Nephron (organoid): ENCODE measurements around the gene ARFGAP2.
A peak's percentile ranks its signal among the peaks of the same experiment; 100 is the strongest.

ENCODE experiments used
- H3K27ac Mint-ChIP-seq, 3 experiments: 2 replicates each; pipeline ENCODE4 v1.8.0; 2020; ENCODE audit warnings: mixed read lengths in 3 of 3, mild to moderate bottlenecking in 2 of 3, moderate library complexity in 1 of 3
- H3K27me3 Mint-ChIP-seq: 2 replicates; pipeline ENCODE4 v1.8.0; 2021; ENCODE audit warnings: low read depth, mild to moderate bottlenecking, moderate library complexity, mixed read lengths
- H3K36me3 Mint-ChIP-seq: 2 replicates; pipeline ENCODE4 v1.8.0; 2020; ENCODE audit warnings: low read depth, mixed read lengths
- H3K4me1 Mint-ChIP-seq: 2 replicates; pipeline ENCODE4 v1.8.0; 2020; ENCODE audit warnings: mixed read lengths
- H3K4me3 Mint-ChIP-seq, 3 experiments: 2 replicates each; pipeline ENCODE4 v1.8.0; 2020; ENCODE audit warnings: mild to moderate bottlenecking in 3 of 3, mixed read lengths in 3 of 3, moderate library complexity in 2 of 3
- H3K9me3 Mint-ChIP-seq: 2 replicates; pipeline ENCODE4 v1.8.0; 2020; ENCODE audit warnings: mixed read lengths
- TF ChIP-seq, protein P1 (sequence below), 3 experiments: fragments of 200-600 bp; sonication (generic); IDR thresholded peaks; one replicate each; pipeline ENCODE4 v1.5.0; 2021; ENCODE audit warnings: antibody characterized with exemption in 3 of 3; ENCODE audit not compliant: unreplicated experiment in 3 of 3

ARFGAP2 gene

DNA sequence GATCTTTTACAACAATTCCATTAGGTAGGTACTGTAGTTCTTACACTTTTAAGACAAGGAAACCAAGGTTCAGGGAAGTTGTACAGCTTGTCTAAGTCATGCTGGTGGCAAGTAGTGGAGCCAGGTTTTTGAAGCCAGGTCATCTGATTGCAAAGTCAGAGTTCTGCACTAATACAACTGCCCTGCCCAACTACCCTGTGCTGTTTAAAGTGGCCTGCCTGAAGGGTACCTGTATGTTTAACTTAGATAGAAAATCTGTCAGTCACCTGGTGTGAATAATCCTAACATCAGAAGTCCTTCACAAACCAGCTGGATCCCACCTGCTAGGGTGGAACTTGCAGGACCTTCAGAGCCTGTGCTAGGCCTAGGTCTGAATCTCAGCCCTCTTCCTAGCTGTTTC lies 44.2 kb downstream of the ARFGAP2 start:
- no peak overlapping the region for H3K27ac Mint-ChIP-seq
- peaks cover 12% of the 10 kb centered on the region for H3K36me3 Mint-ChIP-seq
- no peaks in the 10 kb centered on the region for H3K9me3 Mint-ChIP-seq
- TF ChIP-seq, protein P1, sequence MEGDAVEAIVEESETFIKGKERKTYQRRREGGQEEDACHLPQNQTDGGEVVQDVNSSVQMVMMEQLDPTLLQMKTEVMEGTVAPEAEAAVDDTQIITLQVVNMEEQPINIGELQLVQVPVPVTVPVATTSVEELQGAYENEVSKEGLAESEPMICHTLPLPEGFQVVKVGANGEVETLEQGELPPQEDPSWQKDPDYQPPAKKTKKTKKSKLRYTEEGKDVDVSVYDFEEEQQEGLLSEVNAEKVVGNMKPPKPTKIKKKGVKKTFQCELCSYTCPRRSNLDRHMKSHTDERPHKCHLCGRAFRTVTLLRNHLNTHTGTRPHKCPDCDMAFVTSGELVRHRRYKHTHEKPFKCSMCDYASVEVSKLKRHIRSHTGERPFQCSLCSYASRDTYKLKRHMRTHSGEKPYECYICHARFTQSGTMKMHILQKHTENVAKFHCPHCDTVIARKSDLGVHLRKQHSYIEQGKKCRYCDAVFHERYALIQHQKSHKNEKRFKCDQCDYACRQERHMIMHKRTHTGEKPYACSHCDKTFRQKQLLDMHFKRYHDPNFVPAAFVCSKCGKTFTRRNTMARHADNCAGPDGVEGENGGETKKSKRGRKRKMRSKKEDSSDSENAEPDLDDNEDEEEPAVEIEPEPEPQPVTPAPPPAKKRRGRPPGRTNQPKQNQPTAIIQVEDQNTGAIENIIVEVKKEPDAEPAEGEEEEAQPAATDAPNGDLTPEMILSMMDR (IDR thresholded peaks at IDR 0.05; ENCODE audit: unreplicated experiment in 3 of 3), result no peak
- H3K4me1 Mint-ChIP-seq, result peaks cover 11% of the 10 kb centered on the region
- H3K4me3 Mint-ChIP-seq, result no peak overlapping the region
- H3K27me3 Mint-ChIP-seq, result peaks cover 4% of the 10 kb centered on the region

- H3K27me3 Mint-ChIP-seq, result peaks cover 4% of the 10 kb centered on the region
Measured at GRCh38 chr11:47131136-47131535, 45.5 kb downstream of the ARFGAP2 start.

GRCh38 chr11:47130543-47130942 lies 46.1 kb downstream of the ARFGAP2 start:
- no peaks in the 10 kb centered on the region for H3K9me3 Mint-ChIP-seq
- H3K4me3 Mint-ChIP-seq, result no peak overlapping the region
- no peak overlapping the region for H3K27ac Mint-ChIP-seq
- H3K27me3 Mint-ChIP-seq, result peaks cover 4% of the 10 kb centered on the region
- H3K36me3 Mint-ChIP-seq, result peaks cover 3% of the 10 kb centered on the region
- H3K4me1 Mint-ChIP-seq, result peaks cover 11% of the 10 kb centered on the region
- TF ChIP-seq, protein P1 (IDR thresholded peaks at IDR 0.05; ENCODE audit: unreplicated experiment in 3 of 3), result no peak

More at GRCh38 chr11:47131136-47131535, 45.5 kb downstream of the ARFGAP2 start:
- Mint-ChIP-seq H3K9me3 (no peaks in the 10 kb centered on the region), H3K27ac (peak overlapping the region in 1 of 3 experiments; percentile 24), H3K36me3 (peaks cover 3% of the 10 kb centered on the region), H3K4me3 (no peak overlapping the region), H3K4me1 (peaks cover 11% of the 10 kb centered on the region)
- TF ChIP-seq, protein P1 (IDR thresholded peaks at IDR 0.05; ENCODE audit: unreplicated experiment in 3 of 3), result no peak

DNA sequence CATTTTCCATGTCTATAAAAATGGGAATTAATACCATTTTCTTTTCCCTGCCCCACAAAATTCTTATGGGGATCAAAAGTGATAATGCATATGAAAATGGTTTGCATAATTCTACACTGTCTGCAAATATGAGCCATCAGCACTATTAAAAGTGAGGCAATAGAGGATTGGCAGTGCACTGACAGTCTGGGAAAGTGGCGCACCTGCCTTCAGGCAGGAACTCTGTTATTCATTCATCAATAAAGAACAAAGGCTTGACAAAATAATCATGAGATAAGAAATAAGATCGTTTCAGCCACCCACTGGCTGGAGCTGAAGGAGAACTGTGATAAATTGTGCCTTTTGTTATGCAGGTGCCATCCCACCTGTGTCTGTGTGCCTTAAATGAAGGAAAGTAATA lies 49.5 kb downstream of the ARFGAP2 start:
- TF ChIP-seq, protein P1 (IDR thresholded peaks at IDR 0.05; ENCODE audit: unreplicated experiment in 3 of 3), result no peak
- Mint-ChIP-seq H3K27ac (no peak overlapping the region), H3K9me3 (no peaks in the 10 kb centered on the region), H3K27me3 (no peaks in the 10 kb centered on the region), H3K4me3 (no peak overlapping the region), H3K36me3 (peaks cover 3% of the 10 kb centered on the region), H3K4me1 (peaks cover 11% of the 10 kb centered on the region)

DNA sequence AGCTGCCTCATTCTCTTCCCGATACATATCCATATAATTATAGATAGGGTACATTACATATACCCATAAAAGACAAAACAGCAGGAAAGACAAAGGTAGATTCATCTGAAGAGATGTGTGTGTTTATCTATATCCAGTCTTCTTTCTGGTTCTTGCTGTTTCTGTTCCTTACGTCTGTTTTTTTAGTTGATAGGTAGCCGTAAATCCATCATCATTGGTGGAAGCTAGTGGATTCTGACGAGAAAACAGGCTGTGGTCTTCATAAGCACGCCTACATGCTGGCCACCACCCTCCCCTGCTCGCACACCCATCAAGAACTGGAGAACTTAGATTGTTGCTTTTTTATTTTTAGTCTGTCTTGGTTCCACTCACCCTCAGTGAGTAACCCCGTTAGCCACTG lies 51.6 kb downstream of the ARFGAP2 start:
- Mint-ChIP-seq H3K4me1 (no peaks in the 10 kb centered on the region), H3K27ac (peak overlapping the region in 1 of 3 experiments; percentile 50), H3K36me3 (peaks cover 3% of the 10 kb centered on the region), H3K27me3 (no peaks in the 10 kb centered on the region), H3K4me3 (no peak overlapping the region), H3K9me3 (no peaks in the 10 kb centered on the region)
- TF ChIP-seq, protein P1 (IDR thresholded peaks at IDR 0.05; ENCODE audit: unreplicated experiment in 3 of 3), result no peak

- peaks cover 3% of the 10 kb centered on the region for H3K36me3 Mint-ChIP-seq
- TF ChIP-seq, protein P1 (IDR thresholded peaks at IDR 0.05; ENCODE audit: unreplicated experiment in 3 of 3), result no peak
- no peak overlapping the region for H3K4me3 Mint-ChIP-seq
- H3K4me1 Mint-ChIP-seq, result no peaks in the 10 kb centered on the region
- H3K27me3 Mint-ChIP-seq, result no peaks in the 10 kb centered on the region
- H3K27ac Mint-ChIP-seq, result no peak overlapping the region
- H3K9me3 Mint-ChIP-seq, result no peaks in the 10 kb centered on the region
Measured at GRCh38 chr11:47124675-47125074, 52.0 kb downstream of the ARFGAP2 start.
